Measurements from ENCODE around the gene ABCA12. TPM values are rescaled to one million over a fixed set of nuclear protein-coding genes. Genes with fewer than 3 reads are reported as not detected.
"Not testable (repeated sequence)": the region's sequence is repeated elsewhere in the genome, so short reads cannot be mapped to it uniquely, and the experiment has no call there.

ABCA12 gene
- total RNA-seq, result 14.2 TPM

GRCh38 chr2:215138479-215138878 is at the start of gene ABCA12:
ABCA12 (minus strand) TSS chr2:215138626; CDS start chr2:215138208, 418 bp downstream.
- ATAC-seq, result peak; percentile 95

- no peak for ATAC-seq
These were observed 49.7 kb upstream of the ABCA12 start for GRCh38 chr2:215188078-215188477.

- no peak for ATAC-seq
These were observed 47.6 kb upstream of the ABCA12 start for GRCh38 chr2:215186021-215186420.

GRCh38 chr2:215178121-215178520 is 39.7 kb upstream of the ABCA12 start:
- no peak for ATAC-seq

GRCh38 chr2:215171796-215172195 is 33.4 kb upstream of the ABCA12 start:
- ATAC-seq, result no peak

- no peak for ATAC-seq
These were observed 32.7 kb upstream of the ABCA12 start for GRCh38 chr2:215171151-215171550.

- ATAC-seq, result not testable (repeated sequence)
These were observed 28.1 kb upstream of the ABCA12 start for GRCh38 chr2:215166505-215166904.

- not testable (repeated sequence) for ATAC-seq
These were observed 24.9 kb upstream of the ABCA12 start for GRCh38 chr2:215163319-215163718.

GRCh38 chr2:215161301-215161829 is 22.9 kb upstream of the ABCA12 start:
- ATAC-seq, result peak; percentile 31

- no peak for ATAC-seq
These were observed 21.7 kb upstream of the ABCA12 start for GRCh38 chr2:215160081-215160480.

GRCh38 chr2:215156453-215156852 is 18.0 kb upstream of the ABCA12 start:
- no peak for ATAC-seq

GRCh38 chr2:215149894-215150293 is 11.5 kb upstream of the ABCA12 start:
- ATAC-seq, result no peak

GRCh38 chr2:215149486-215149885 is 11.1 kb upstream of the ABCA12 start:
- ATAC-seq, result no peak

GRCh38 chr2:215149060-215149459 is 10.6 kb upstream of the ABCA12 start:
- ATAC-seq, result no peak

GRCh38 chr2:215145611-215146010 is 7.2 kb upstream of the ABCA12 start:
- peak; percentile 36 for ATAC-seq

- no peak for ATAC-seq
These were observed 5.9 kb upstream of the ABCA12 start for GRCh38 chr2:215144106-215144875.

- ATAC-seq, result no peak
These were observed 5.0 kb upstream of the ABCA12 start for GRCh38 chr2:215143458-215143857.

GRCh38 chr2:215141706-215142105 is 3.3 kb upstream of the ABCA12 start:
- no peak for ATAC-seq

GRCh38 chr2:215140166-215140707 is 1.8 kb upstream of the ABCA12 start:
- no peak for ATAC-seq

GRCh38 chr2:215137741-215138340 is 585 bp downstream of the ABCA12 start:
- ATAC-seq, result peak; percentile 80

- ATAC-seq, result no peak
These were observed 1.1 kb downstream of the ABCA12 start for GRCh38 chr2:215137329-215137686.

GRCh38 chr2:215136669-215137328 is 1.6 kb downstream of the ABCA12 start:
- peak; percentile 82 for ATAC-seq

GRCh38 chr2:215120401-215120800 is 18.0 kb downstream of the ABCA12 start:
- no peak for ATAC-seq
